Measurements from ENCODE around the gene TBC1D10B. TPM values are rescaled to one million over a fixed set of nuclear protein-coding genes. Genes with fewer than 3 reads are reported as not detected.

Gene TBC1D10B
- total RNA-seq, 1 experiment from 2014 or later = 38.4 TPM

DNA sequence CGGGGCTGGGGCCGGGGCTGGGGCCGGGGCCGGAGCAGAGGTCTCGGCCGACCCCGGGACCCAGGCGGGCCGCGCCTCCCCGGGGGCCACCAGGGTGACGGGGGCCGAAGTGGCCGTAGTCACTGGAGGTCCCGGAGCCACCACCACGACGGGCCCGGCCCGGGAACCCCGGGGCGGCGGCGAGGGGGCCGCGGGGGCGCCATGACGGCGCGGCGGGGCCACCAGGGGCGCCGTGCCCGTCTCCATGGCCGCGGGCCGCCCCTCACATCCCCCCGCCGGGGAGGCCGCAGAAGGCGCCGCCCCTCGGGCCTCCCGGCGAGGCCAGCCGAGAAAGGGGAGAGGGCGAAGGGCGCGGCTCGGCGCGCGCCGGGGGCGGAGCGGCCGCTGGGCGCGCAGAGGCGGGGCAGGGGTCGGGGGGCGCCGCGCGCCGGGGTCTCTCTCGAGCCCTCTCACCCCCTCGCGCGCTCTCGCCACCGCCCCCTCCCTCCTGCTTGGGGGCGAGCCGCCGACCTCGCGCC is 297 bp downstream of the TBC1D10B start:
- no peak for DNase-seq
- Histone ChIP-seq H3K36me3 (replicated peaks; ENCODE audit: control insufficient read depth, insufficient read depth, low read length) (no peaks in the 10 kb centered on the region; the same call in 1 of the 2 replicates), H3K27me3 (ENCODE audit: control insufficient read depth, insufficient read depth, low read length) (no peaks in the 10 kb centered on the region), H3K4me3 (ENCODE audit: insufficient read depth, low read depth, low read length) (peak overlapping the region; percentile 62)

DNA sequence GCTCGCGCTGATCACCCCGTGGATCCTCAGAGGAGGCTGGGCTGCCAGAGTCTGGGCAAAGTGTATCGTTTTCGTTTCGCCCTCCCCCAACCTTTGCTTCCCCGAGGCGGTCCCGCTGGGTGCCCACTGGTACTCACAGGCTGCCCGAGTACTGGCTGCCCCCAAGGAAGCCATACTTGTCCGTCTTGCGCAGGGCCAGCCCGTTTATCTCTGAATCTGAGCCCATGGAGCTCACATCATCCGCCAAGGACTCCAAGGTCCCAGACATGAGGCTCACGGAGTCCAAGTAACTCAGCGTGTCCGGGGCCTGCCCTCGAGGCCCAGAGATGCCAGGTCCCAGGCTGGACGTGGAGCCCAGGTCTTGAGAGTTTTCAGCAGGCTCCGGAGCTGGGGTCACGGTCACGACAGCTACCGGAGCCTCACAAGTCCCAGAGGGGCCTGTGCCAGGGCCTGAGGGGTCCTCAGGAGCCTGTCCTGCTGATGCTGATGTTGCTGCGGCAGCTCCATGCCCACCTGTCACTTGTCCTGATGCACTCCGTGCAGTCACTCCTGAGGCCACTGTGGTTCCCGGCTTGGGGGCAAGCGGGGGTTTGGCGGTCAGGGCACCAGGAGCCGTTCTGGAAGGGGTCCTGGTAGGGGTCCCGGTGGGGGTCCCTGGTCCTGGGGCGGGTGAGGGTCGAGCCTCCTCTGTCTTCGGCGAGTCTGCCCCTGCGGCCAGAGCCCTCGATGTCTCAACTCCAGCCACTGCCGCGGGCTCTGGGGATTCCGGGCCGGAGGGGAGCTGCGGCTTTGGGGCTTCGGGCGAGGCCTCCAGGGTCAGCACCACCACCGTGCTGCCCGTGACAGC is 980 bp downstream of the TBC1D10B start:
- DNase-seq = no peak
- peaks cover 1% of the 10 kb centered on the region for H3K36me3 ChIP-seq (replicated peaks; ENCODE audit: control insufficient read depth, insufficient read depth, low read length)
- no peaks in the 10 kb centered on the region for H3K27me3 ChIP-seq (ENCODE audit: control insufficient read depth, insufficient read depth, low read length)
- H3K4me3 ChIP-seq (ENCODE audit: insufficient read depth, low read depth, low read length) = peak overlapping the region; percentile 62

DNA sequence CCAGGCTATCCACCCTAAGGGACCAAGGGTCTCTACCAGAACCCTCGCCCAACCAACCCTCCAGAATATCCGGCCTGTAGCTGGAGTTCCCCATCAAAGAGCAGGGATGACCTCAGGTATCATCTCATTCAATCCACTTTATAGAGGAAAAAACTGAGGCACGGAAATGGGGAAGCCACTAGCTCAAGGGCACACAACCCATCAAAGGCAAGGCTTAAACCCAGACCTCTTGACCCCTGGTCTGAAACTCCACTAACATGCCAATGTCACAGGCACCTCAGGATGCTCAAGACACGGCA is 1.6 kb downstream of the TBC1D10B start:
- H3K27me3 ChIP-seq (ENCODE audit: control insufficient read depth, insufficient read depth, low read length) = no peaks in the 10 kb centered on the region
- DNase-seq = no peak
- H3K36me3 ChIP-seq (replicated peaks; ENCODE audit: control insufficient read depth, insufficient read depth, low read length) = peaks cover 1% of the 10 kb centered on the region
- peak overlapping the region; percentile 62 for H3K4me3 ChIP-seq (ENCODE audit: insufficient read depth, low read depth, low read length)

DNA sequence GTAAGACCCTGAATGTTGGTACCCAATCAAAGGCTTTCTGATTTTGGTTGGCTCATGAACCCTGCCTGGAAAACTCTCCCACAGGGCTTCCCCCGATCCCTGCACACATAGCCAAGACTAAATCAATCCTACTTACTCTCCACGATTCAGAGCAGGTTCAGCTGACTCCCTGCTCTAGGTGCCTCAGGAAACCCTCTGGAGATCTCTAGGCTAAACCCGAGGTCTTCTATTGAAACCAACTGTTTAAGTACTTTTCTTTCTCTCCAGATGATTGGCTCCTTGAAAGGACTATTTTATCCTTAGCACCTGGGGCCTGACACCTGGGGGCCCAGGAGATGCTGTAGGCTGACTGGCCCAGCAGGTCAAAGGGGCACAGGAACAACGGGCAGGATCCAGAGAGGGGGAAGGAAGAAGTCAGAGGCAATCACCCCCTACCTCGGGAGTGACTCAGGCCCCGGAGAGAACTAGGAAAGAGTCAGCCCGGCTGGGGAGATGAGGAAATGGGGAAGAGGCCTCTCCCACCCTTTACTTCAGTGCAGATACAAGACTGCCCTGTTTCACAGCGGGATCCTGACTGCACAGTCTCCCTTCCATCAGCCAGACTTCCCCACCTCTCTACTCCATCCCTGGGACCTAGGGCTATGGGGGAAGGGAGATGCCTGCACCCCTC is 2.0 kb downstream of the TBC1D10B start:
- peak overlapping the region; percentile 62 for H3K4me3 ChIP-seq (ENCODE audit: insufficient read depth, low read depth, low read length)
- DNase-seq = no peak
- H3K36me3 ChIP-seq (replicated peaks; ENCODE audit: control insufficient read depth, insufficient read depth, low read length) = peaks cover 1% of the 10 kb centered on the region
- H3K27me3 ChIP-seq (ENCODE audit: control insufficient read depth, insufficient read depth, low read length) = no peaks in the 10 kb centered on the region

DNA sequence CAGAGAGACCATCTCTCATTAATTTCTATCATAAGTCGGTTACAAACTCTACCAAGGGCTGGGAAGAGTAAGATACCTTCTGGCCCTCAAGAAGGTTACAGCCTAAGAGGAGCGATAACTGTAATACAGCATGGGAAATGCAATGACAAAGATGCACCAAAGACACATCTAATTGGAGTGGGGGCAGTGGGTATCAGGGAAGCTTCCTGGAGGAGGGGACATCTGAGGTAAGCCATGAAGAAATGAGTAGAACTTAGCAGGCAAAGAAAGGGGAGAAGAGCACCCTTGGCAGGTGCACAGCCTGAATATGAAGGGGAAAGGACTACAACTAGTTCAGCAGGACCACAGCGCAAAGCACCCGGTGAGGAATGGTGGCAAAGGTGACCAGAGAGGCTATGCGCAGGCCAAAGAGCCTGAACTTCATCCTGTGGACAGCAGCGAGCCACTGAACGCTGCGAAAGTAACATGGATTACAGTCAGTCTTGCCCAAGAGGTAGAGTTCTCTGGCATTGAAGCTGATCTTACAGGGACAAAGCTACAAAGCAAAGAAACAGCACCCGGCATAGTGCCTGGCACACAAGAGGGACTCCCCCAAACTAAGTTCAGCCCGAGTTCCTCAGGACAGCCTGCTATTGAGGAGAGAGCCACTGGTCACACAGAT is 2.8 kb downstream of the TBC1D10B start:
- H3K36me3 ChIP-seq (replicated peaks; ENCODE audit: control insufficient read depth, insufficient read depth, low read length) = peaks cover 1% of the 10 kb centered on the region
- no peak overlapping the region for H3K4me3 ChIP-seq (ENCODE audit: insufficient read depth, low read depth, low read length)
- DNase-seq = no peak
- no peaks in the 10 kb centered on the region for H3K27me3 ChIP-seq (ENCODE audit: control insufficient read depth, insufficient read depth, low read length)

DNA sequence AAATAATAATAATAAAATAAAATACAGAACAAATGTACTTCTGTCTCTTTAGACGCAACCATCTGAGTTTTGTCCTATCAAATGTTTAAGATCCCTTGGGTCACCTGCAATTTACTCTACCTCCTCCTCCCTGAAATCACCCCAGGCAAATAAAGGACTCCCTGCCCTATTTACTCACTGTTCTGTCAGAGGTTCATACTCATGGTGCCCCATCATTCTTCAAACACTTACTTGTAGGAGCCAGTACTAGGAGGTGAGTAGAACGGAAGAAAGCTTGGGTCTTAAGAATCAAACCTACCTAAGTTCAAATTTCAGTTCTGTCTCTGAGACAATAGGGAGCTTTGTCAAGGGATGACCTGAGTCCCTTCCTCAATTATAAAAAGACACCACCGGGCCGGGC is 3.8 kb downstream of the TBC1D10B start:
- Histone ChIP-seq H3K27me3 (ENCODE audit: control insufficient read depth, insufficient read depth, low read length) (no peaks in the 10 kb centered on the region), H3K4me3 (ENCODE audit: insufficient read depth, low read depth, low read length) (no peak overlapping the region), H3K36me3 (replicated peaks; ENCODE audit: control insufficient read depth, insufficient read depth, low read length) (peaks cover 1% of the 10 kb centered on the region)
- no peak for DNase-seq

DNA sequence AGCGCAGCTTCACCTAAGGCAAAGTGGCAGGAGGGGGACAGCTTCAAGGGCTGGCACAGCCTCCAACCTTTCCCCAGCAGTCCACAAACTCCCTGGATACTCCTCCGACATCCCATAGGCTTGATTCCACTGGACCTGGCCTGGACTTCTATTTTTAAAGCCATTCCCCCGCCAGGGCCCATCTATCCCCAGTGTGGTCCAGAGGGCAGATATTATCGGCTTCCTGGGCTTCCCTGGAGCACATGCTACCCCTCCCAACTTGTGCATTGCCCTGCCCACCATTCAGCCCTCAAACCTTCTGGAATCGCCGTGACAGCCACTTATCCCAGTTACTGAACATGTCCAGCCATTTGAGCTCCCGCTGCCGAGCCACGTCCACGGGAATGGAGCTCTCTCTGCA is 5.1 kb downstream of the TBC1D10B start:
- no peak for DNase-seq
- Histone ChIP-seq H3K4me3 (ENCODE audit: insufficient read depth, low read depth, low read length) (no peak overlapping the region), H3K36me3 (replicated peaks; ENCODE audit: control insufficient read depth, insufficient read depth, low read length) (peaks cover 1% of the 10 kb centered on the region), H3K27me3 (ENCODE audit: control insufficient read depth, insufficient read depth, low read length) (no peaks in the 10 kb centered on the region)

DNA sequence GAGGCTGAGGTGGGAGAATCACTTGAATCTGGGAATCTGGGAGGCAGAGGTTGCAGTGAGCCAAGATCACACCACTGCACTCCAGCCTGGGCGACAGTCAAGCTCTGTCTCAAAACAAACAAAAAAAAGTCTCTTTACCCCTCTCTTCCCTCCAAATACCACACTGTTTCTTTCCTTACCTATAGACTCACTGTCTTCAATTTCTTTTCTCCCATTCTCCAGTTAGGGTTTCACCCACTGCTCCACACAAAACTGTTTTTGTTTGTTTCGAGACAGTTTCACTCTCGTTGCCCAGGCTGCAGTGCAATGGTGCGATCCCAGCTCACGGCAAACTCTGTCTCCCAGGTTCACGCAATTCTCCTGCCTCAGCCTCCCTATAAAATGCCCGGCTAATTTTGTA is 9.1 kb downstream of the TBC1D10B start:
- H3K27me3 ChIP-seq (ENCODE audit: control insufficient read depth, insufficient read depth, low read length) = no peaks in the 10 kb centered on the region
- H3K36me3 ChIP-seq (replicated peaks; ENCODE audit: control insufficient read depth, insufficient read depth, low read length) = peaks cover 1% of the 10 kb centered on the region
- H3K4me3 ChIP-seq (ENCODE audit: insufficient read depth, low read depth, low read length) = no peak overlapping the region
- DNase-seq = no peak

DNA sequence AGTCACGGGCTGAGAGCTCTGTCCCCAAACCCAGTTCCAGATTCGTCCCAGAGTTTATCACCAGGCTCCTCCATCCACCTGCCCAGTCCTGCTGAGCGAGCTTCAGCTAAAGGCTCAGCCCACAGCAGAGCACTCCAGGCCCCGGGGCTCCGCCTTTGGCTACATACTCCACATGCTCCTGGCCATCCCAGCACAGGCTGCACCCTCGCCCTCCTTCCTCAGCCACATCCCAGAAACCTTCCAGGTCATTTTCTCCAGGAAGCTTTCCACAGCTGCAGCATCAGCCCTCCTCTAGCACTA is 10.5 kb downstream of the TBC1D10B start:
- H3K36me3 ChIP-seq (replicated peaks; ENCODE audit: control insufficient read depth, insufficient read depth, low read length) = no peaks in the 10 kb centered on the region; the same call in none of the 2 replicates
- no peak for DNase-seq
- no peaks in the 10 kb centered on the region for H3K27me3 ChIP-seq (ENCODE audit: control insufficient read depth, insufficient read depth, low read length)
- H3K4me3 ChIP-seq (ENCODE audit: insufficient read depth, low read depth, low read length) = no peak overlapping the region

DNA sequence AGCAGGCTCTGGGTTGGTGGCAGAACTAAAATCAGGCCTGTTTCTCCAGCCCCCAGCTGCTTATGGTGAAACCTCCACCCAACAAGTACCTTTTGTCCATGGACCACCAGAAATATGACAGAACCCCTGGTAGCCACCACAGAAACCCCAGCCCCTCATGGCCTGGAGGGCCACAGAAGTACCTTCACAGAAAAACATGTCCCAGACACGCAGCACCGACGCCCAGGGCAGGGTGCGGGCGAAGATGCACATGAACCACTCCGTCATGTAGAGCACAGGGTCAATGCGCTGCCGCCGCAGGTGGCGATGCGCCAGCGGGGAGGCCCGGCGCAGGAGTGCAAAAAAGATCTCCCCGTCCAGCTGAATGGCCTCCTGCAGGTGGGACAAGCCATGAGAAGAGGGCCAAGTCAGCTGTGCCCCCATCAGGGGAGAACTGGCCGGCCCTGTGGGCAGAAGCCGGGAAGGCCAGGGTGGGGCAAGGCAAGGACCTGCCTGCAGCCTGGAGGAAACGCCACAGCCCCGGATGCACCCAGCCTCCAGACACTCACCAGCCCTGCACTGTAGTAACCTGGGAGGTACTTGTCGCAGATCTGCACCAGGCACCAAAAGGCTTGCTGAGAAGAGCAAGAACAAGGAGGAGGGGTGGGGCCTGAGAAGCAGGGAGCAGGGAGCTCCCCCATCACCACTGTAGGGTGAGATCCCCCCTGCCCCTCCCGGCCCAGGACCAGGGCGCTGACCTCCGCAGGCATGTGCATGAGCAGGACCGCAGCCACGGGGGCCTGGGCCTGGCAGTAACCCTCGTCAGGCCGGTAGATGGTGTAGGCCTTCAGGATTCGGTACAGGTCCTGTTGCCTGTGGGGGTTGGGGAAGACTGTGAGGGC is 11.1 kb downstream of the TBC1D10B start:
- no peaks in the 10 kb centered on the region; the same call in none of the 2 replicates for H3K36me3 ChIP-seq (replicated peaks; ENCODE audit: control insufficient read depth, insufficient read depth, low read length)
- DNase-seq = no peak
- no peaks in the 10 kb centered on the region for H3K27me3 ChIP-seq (ENCODE audit: control insufficient read depth, insufficient read depth, low read length)
- H3K4me3 ChIP-seq (ENCODE audit: insufficient read depth, low read depth, low read length) = no peak overlapping the region

DNA sequence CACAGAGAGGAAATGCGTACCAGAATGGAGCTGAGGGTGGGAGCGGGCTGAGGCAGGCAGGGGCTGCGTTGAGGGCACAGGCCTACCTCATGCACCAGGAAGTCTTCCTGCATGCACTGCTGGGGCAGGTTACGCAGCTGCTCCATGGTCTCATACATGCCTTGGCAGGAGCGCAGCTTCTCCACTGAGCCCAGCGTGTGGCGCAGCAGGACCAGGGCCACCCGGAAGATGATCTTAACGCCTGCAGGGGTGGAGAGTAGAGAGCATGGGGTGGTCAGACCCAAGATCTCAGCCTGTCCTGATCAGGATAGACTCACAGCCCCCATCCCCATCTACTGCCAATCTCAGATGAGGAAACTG is 11.7 kb downstream of the TBC1D10B start:
- H3K4me3 ChIP-seq (ENCODE audit: insufficient read depth, low read depth, low read length) = no peak overlapping the region

DNA sequence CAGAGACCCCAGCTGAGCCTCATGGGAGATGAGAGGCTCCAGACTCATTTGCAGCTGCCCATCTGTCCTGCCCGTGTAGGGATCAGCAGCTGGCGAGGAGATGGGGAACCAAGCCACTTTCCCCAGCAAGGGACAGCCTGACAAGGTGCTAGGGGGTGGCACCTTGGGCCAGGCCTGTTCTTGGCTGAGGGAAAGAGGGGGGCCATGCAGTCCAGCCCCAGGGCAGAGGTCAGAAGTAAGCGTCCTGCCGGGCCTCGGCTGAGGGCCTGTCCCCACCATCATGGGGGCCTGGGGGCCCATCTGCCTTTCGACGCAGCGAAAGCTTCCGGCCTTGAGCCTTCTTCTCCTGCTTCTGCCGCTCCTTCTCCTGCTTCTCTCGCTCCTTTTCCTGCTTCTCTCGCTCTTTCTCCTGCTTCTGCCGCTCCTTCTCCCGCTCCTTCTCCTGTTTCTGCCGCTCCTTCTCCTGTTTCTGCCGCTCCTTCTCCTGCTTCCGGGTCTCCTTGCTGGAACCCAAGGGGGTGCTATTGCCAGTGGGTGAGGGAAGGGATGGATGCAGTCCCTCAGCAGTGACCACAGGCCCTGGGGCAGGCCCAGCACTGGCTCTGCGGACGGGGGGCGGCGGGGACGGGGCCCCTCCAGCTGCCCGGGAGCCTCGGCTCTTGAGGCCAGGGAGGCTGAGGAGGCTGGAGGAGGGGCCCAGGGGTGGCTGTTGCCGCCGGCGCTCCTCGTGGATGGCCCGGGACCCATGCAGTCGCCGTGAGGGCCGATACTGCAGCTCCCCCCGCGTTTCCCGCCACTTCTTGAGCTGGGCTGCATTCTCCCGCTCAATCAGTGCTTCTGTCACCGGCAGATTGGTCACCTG is 12.3 kb downstream of the TBC1D10B start:
- Histone ChIP-seq H3K4me3 (ENCODE audit: insufficient read depth, low read depth, low read length) (no peak overlapping the region), H3K27me3 (ENCODE audit: control insufficient read depth, insufficient read depth, low read length) (no peaks in the 10 kb centered on the region), H3K36me3 (replicated peaks; ENCODE audit: control insufficient read depth, insufficient read depth, low read length) (peaks cover 9% of the 10 kb centered on the region)
- no peak for DNase-seq

More for the DNA sequence above, 11.7 kb downstream of the TBC1D10B start:
- H3K27me3 ChIP-seq (ENCODE audit: control insufficient read depth, insufficient read depth, low read length) = no peaks in the 10 kb centered on the region
- H3K36me3 ChIP-seq (replicated peaks; ENCODE audit: control insufficient read depth, insufficient read depth, low read length) = peaks cover 4% of the 10 kb centered on the region
- DNase-seq = no peak

DNA sequence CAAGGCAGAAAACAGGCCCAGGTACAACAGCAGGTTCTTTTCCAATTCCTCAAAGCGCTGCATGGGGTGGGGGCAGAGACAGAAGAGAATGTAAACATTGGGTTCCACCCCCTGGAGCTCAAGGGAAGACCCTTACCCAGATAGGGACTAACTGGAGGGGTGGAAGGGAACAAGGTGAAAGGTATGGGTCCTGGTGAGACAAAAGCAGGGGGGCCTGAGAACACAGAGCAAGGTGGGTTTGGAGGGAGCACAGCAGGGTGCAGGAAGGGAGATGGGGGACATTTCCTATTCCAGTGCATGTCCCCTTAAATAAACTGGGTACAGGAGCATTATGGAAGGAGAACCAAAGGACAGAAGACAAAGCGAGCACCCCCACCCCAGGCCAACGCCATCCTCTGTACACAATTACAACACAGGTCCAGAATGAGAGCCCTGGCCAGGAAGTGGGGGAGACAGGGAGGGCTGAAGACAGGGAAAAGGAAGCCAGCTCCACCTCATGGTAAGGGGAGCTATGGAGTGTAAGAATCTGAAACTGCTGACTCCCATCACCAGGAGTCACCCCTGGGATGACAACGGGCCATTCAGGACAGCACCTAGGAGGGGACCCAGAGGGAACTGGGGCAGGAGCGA is 13.1 kb downstream of the TBC1D10B start:
- H3K36me3 ChIP-seq (replicated peaks; ENCODE audit: control insufficient read depth, insufficient read depth, low read length) = peaks cover 16% of the 10 kb centered on the region
- DNase-seq = no peak
- H3K4me3 ChIP-seq (ENCODE audit: insufficient read depth, low read depth, low read length) = no peak overlapping the region
- H3K27me3 ChIP-seq (ENCODE audit: control insufficient read depth, insufficient read depth, low read length) = no peaks in the 10 kb centered on the region
